ENCODE data around the gene FBXL7.

Gene FBXL7

GRCh38 chr5:15927710-15928380 lies 427.9 kb downstream of the FBXL7 start:
- no peak for DNase-seq (ENCODE audit: low spot score)
- no peak for TF ChIP-seq CTCF (IDR thresholded peaks at IDR 0.05; ENCODE audit: extremely low read depth, missing control alignments)

DNA sequence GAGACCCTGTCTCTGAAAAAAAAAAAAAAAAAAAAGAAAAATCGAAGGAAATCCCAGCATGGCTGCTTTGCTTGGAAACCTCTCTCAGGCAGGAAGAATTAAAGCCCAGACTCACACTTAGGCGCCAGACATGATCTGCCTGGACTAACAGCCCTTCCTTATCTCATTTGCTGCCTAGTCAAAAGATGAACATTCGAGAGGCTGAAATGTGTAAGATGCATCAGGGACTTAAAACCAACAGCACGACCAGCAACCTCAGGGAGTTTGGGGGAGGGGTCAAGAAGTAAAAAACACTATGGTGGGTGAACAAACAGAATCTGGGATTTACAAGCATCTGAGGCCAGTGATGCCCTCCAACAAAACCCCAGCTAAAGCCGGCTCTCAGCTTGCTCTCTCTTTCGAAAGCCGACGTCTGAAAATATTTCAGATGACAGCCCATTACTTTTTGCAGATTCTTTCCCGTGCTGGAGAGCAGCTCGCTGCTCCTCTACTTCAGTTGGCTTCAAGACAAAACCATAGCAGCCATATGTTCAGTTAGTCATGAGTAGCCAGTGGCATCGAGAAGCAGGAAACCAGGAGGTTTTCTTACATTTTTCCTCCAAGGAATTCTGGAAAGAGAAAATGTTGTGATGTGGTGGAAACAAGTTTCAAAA lies 429.8 kb downstream of the FBXL7 start:
- DNase-seq (ENCODE audit: low spot score) = no peak
- no peak for TF ChIP-seq CTCF (IDR thresholded peaks at IDR 0.05; ENCODE audit: extremely low read depth, missing control alignments)

DNA sequence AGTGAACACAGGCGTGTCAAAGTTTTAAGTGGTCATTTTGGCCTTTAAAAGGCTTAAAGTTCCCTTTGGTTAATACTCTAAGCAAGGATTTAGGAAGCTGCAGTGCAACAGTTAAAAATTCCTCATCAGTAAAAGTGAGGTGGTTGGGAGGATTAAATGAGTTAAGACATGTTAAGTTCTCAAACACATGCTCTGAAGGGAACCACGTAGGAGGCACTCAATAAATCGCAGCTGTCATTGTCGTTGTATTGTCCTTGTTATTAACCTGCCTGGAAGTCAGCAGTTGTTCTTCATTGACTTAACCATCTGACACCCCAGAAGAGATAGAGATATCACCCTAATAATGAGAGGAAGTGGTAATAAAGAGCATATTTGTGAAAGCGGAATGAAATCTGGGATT lies 432.1 kb downstream of the FBXL7 start:
- TF ChIP-seq CTCF (IDR thresholded peaks at IDR 0.05; ENCODE audit: extremely low read depth, missing control alignments) = no peak

GRCh38 chr5:15933259-15934207 lies 433.6 kb downstream of the FBXL7 start:
- no peak for DNase-seq (ENCODE audit: low spot score)
- TF ChIP-seq CTCF (IDR thresholded peaks at IDR 0.05; ENCODE audit: extremely low read depth, missing control alignments) = no peak

More for the DNA sequence above, 432.1 kb downstream of the FBXL7 start:
- no peak for DNase-seq (ENCODE audit: low spot score)

DNA sequence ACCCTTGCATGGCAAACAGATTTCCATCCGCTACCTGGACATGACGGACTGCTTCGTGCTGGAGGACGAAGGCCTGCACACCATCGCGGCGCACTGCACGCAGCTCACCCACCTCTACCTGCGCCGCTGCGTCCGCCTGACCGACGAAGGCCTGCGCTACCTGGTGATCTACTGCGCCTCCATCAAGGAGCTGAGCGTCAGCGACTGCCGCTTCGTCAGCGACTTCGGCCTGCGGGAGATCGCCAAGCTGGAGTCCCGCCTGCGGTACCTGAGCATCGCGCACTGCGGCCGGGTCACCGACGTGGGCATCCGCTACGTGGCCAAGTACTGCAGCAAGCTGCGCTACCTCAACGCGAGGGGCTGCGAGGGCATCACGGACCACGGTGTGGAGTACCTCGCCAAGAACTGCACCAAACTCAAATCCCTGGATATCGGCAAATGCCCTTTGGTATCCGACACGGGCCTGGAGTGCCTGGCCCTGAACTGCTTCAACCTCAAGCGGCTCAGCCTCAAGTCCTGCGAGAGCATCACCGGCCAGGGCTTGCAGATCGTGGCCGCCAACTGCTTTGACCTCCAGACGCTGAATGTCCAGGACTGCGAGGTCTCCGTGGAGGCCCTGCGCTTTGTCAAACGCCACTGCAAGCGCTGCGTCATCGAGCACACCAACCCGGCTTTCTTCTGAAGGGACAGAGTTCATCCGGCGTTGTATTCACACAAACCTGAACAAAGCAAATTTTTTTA lies 436.7 kb downstream of the FBXL7 start:
- no peak for TF ChIP-seq CTCF (IDR thresholded peaks at IDR 0.05; ENCODE audit: extremely low read depth, missing control alignments)
- DNase-seq (ENCODE audit: low spot score) = no peak

DNA sequence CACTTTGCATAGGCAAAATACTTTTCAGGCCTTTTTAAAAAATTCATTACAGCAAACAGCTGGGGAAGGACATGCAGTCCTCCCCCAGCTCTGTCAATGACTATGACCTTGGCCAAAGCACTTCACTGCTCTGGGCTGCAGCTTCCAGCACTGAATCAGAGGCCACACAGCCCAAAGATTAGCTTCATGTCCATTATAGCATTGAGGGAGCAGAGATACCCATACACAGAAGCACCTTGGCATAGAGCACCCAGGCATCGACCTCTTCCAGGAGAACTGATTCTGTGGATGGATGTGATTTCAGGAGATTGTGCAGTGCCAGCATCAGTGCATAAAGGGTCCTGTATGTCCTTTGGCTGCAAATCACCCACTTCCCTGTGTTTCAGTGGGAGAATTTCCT lies 437.7 kb downstream of the FBXL7 start:
- no peak for TF ChIP-seq CTCF (IDR thresholded peaks at IDR 0.05; ENCODE audit: extremely low read depth, missing control alignments)
- no peak for DNase-seq (ENCODE audit: low spot score)
